GM10248 (cell line): ENCODE data around the gene RAB18.

ENCODE experiments used
- CTCF ChIA-PET: fragments of 300-600 bp; sonication (Branson Sonifier 250); formaldehyde crosslinking; extraction: SDS; loops from one replicate; lab custom pipeline; 2021; ENCODE audit warnings: antibody characterized with exemption; lab: Yijun Ruan, JAX
- POLR2A ChIA-PET: fragments of 350-650 bp; sonication (Branson Sonifier 250); formaldehyde crosslinking; extraction: SDS; loops from one replicate; lab custom pipeline; 2020; ENCODE audit warnings: antibody characterized with exemption; lab: Yijun Ruan, JAX
- DNase-seq: peaks from one replicate; pipeline ENCODE4 v3.0.0; 2012; ENCODE audit errors: extremely low spot score
- TF ChIP-seq, protein P1 (sequence below): IDR thresholded peaks from 2 replicates; pipeline ENCODE4 v1.5.1; 2012; ENCODE audit warnings: mild to moderate bottlenecking, low read depth; ENCODE audit errors: extremely low read depth, missing control alignments, control extremely low read depth

Gene RAB18

DNA sequence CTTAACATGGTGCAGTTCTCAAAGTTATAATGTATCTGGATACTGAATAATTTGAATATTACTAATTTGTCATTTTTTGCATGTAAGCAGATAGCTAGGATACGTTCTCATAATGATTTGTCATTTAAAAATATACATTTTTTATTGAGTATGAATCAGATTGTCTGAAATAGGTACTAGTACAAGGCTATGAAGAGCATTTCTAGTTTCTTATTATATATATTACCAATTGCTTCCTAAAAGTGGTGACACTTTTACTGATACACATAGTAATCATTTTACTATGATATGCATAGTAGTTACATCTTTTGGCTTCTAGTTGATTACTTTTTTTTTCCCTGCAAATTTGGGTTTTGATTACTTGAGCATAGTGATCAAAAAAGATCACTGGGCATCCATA, 26.4 kb downstream of the RAB18 start:
- DNase-seq, result no peak
- ChIA-PET POLR2A (no interaction called here), CTCF (no interaction called here)
- TF ChIP-seq, protein P1, sequence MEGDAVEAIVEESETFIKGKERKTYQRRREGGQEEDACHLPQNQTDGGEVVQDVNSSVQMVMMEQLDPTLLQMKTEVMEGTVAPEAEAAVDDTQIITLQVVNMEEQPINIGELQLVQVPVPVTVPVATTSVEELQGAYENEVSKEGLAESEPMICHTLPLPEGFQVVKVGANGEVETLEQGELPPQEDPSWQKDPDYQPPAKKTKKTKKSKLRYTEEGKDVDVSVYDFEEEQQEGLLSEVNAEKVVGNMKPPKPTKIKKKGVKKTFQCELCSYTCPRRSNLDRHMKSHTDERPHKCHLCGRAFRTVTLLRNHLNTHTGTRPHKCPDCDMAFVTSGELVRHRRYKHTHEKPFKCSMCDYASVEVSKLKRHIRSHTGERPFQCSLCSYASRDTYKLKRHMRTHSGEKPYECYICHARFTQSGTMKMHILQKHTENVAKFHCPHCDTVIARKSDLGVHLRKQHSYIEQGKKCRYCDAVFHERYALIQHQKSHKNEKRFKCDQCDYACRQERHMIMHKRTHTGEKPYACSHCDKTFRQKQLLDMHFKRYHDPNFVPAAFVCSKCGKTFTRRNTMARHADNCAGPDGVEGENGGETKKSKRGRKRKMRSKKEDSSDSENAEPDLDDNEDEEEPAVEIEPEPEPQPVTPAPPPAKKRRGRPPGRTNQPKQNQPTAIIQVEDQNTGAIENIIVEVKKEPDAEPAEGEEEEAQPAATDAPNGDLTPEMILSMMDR, result no peak

DNA sequence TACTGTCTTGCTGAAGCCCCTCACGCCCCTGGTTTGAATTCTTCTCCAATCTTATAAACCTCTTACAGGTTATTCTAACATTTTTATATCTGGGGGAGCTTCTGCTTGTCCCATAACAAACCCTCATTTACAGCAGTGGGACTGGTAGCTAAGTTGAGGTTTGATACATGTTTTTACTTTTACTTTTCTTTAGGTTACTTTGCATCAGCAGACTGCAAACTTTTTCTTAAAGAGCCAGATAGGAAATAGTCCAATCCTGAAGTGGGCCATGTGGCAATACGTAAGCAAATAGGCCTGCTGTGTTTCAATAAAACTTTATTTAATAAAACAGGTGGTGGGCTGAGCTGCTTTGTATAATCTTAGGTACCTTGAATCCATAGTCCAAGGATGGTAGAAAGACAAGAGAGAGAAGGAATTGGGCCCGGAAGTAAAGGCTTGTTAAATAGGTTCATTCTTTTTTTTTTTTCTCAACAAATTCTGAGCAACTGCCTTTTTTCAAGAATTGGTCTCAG, 27.3 kb downstream of the RAB18 start:
- ChIA-PET POLR2A (no interaction called here), CTCF (no interaction called here)
- no peak for DNase-seq
- TF ChIP-seq, protein P1, result no peak

DNA sequence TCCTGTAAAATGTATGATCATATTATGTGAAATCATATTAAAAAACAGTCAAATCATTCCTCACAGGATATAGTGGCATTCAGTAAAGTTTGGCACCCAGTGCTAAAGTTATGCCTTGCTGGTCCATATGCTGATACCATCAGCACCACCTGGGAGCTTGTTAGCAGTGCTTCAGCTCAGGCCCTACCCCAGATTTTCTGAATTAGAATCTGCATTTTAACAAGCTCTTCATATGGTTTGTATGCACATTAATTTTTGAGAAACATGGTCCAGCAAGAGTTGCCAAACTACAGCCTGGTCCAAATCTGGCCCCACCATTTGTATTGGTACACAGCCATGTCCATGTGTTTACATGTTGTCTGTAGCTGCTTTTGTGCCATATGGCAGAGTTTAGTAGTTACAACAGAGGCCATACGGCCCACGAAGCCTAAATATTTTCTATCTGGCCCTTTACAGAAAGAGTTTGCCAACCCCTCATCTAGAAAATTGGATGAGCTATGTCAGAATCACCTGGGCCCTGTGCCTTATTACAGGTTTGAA, 30.1 kb downstream of the RAB18 start:
- ChIA-PET CTCF (interaction anchor here (0.7 to 1.5 kb wide), 3 partner anchors 9 to 28 kb away, joined by 3 to 10 read pairs (median 3); no protein-coding TSS in a partner anchor), POLR2A (no interaction called here)
- TF ChIP-seq, protein P1, result no peak
- DNase-seq, result no peak

DNA sequence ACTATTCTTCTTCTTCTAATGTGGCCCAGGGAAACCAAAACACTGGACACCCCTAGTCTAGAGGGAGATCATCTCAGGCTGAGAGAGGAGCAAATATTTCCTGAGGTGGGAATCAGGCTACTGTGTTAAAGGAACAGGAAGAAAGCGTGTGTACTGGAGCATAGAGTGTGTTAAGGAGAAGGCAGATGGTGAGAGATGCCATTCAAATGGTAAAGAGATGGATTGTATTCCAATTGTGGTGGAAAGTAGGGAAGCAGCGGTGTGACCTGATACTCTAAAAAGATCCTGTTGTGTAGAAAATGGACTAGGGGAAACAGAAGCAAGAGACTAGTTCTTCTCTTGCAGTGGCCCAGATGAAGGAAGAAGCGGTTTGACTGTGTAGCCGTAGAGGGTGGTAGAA, 31.2 kb downstream of the RAB18 start:
- CTCF ChIA-PET, result interaction anchor here (1.1 to 1.5 kb wide), 2 partner anchors 8 to 10 kb away, joined by 3 to 10 read pairs; no protein-coding TSS in a partner anchor
- POLR2A ChIA-PET, result no interaction called here
- DNase-seq, result no peak

DNA sequence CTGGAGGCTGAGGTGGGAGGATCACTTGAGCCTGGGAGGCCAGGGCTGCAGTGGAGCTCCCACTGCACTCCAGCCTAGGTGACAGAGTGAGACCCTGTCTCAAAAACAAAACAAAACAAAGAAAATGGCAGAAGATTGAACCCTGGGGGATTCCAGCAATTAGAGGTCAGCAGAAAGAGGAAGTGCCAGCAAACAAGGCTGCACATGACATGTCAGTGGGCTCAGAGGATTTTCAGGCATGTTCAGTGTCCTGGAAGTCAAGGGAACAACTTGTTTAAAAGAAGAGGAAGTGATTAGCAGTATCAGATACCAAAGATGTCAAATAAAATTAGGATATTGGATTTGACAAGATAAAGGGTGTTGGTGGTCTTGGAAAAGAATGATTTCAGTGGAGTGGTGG, 32.3 kb downstream of the RAB18 start:
- TF ChIP-seq, protein P1, result no peak
- CTCF ChIA-PET, result interaction anchor here (1.4 to 1.6 kb wide), 2 partner anchors 10 to 32 kb away, joined by 3 to 6 read pairs; partner anchors contain the start of gene RAB18
- DNase-seq, result no peak
- POLR2A ChIA-PET, result interaction anchor here (1.0 kb wide), 1 partner anchor 32 kb away, joined by 3 read pairs; the partner anchor contains the start of gene RAB18

More for the DNA sequence above, 31.2 kb downstream of the RAB18 start:
- TF ChIP-seq, protein P1, result no peak

DNA sequence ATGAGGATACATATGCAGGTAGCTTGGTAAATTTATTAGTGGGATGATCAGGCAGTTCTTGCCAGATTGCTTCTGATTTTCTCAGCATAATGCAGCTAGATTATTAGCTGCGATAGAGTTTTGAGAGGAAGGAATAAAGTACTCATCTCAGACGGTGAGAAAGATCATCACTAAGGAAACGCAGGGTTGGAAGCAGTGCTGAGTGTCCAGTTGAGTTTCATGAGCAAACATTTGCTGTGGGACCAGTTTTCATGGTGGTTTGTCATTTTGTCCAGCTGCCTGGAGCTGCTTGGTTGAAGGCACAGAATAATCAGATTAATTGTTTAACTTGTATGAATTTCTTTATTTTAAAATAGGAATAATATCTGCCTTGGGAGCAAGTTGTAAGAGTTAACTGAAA, 33.1 kb downstream of the RAB18 start:
- POLR2A ChIA-PET, result interaction anchor here (1.0 kb wide), 1 partner anchor 33 kb away, joined by 3 read pairs; the partner anchor contains the start of gene RAB18
- TF ChIP-seq, protein P1, result no peak
- CTCF ChIA-PET, result interaction anchor here (0.7 to 1.6 kb wide), 3 partner anchors 10 to 32 kb away, joined by 3 to 6 read pairs (median 3); partner anchors contain the start of gene RAB18
- DNase-seq, result no peak
